Testis (tissue), 3 donors: ENCODE data around the gene GLIS1. TPM values are rescaled to one million over a fixed set of nuclear protein-coding genes. Genes with fewer than 3 reads are reported as not detected.

Source experiments
- DNase-seq: peaks from one replicate; pipeline ENCODE4 v3.0.0-alpha.2; 2019
- H3K27ac ChIP-seq, 2 donors: fragments of 200-600 bp; sonication (generic); one replicate each; pipeline ENCODE4 v1.5.1; 2019
- H3K27me3 ChIP-seq: fragments of 200-600 bp; sonication (generic); one replicate; pipeline ENCODE4 v1.5.1; 2019
- H3K36me3 ChIP-seq: fragments of 200-600 bp; sonication (generic); one replicate; pipeline ENCODE4 v1.5.1; 2017; ENCODE audit warnings: low read depth; ENCODE audit errors: missing control alignments
- H3K4me1 ChIP-seq: fragments of 200-600 bp; sonication (generic); one replicate; pipeline ENCODE4 v1.5.1; 2019
- H3K4me3 ChIP-seq, 2 donors: fragments of 200-600 bp; sonication (generic); one replicate each; pipeline ENCODE4 v1.5.1; 2017 to 2019
- H3K9me3 ChIP-seq: fragments of 200-600 bp; sonication (generic); one replicate; pipeline ENCODE4 v1.5.1; 2017
- CTCF ChIP-seq, 3 experiments: fragments of 450-650 bp in 2 of 3; fragments of 200-600 bp in 1 of 3; sonication (generic) in 1 of 3; IDR thresholded peaks; one replicate each; pipeline ENCODE4 v1.5.1; 2016 to 2019; ENCODE audit warnings: antibody characterized with exemption in 3 of 3, mild to moderate bottlenecking in 2 of 3, moderate library complexity in 1 of 3
- POLR2A ChIP-seq: fragments of 450-650 bp; IDR thresholded peaks from one replicate; pipeline ENCODE4 v1.6.1; 2017; ENCODE audit warnings: antibody characterized with exemption, mild to moderate bottlenecking, moderate library complexity
- WGBS, 2 donors: methylation state at CpG; one replicate each; pipeline ENCODE4 v1.1.5; 2018; 5-methylcytosine and 5-hydroxymethylcytosine counted together
- intact Hi-C: fragments of 100-400 bp; cut with DNase I; formaldehyde crosslinking; loops from one replicate; pipeline ENCODE4 v1.15.1; 2023; ENCODE audit warnings: low total_unique reads
- polyA plus RNA-seq: library from polyadenylated mRNA; stranded (reverse); fragments of 350-450 nt; fragmentation: Illumina TruSeq; extraction: RNeasy Lipid Tissue Mini Kit (QIAGEN cat#74804); gene quantifications from one replicate; pipeline ENCODE4 v1.2.3, GENCODE V29; 2014; ENCODE audit warnings: low read depth, low replicate concordance; ENCODE audit not compliant: insufficient read depth
- total RNA-seq, 2 donors: library from RNA; depleted of rRNA; stranded (reverse); fragments of >200 nt; gene quantifications; one replicate each; pipeline ENCODE4 v1.2.3, GENCODE V29; 2016

The GLIS1 gene
- total and polyA plus RNA-seq, 3 donors from 2014 or later = 2.9 to 6.1 (median 3.8) TPM

GRCh38 chr1:53518775-53519174 is 220.2 kb downstream of the GLIS1 start:
- Histone ChIP-seq H3K4me3 (no peak overlapping the region), H3K4me1 (peaks cover 12% of the 10 kb centered on the region), H3K36me3 (no peaks in the 10 kb centered on the region), H3K27me3 (no peaks in the 10 kb centered on the region), H3K27ac (no peak overlapping the region), H3K9me3 (no peaks in the 10 kb centered on the region)
- TF ChIP-seq POLR2A (no peak), CTCF (IDR thresholded peaks at IDR 0.05) (no peak)
- intact Hi-C loops = no loop called here
- WGBS, 2 donors = 86 to 89% methylated on average over 5 to 6 of the region's 6 CpGs
- no peak for DNase-seq

GRCh38 chr1:53517821-53518352 is 221.1 kb downstream of the GLIS1 start:
- 89 to 91% methylated on average over 13 to 19 of the region's 19 CpGs for WGBS, 2 donors
- H3K4me1 ChIP-seq = peaks cover 12% of the 10 kb centered on the region
- H3K27me3 ChIP-seq = no peaks in the 10 kb centered on the region
- TF ChIP-seq POLR2A = no peak
- TF ChIP-seq CTCF (IDR thresholded peaks at IDR 0.05) = no peak
- no peaks in the 10 kb centered on the region for H3K9me3 ChIP-seq
- no peak overlapping the region for H3K4me3 ChIP-seq
- intact Hi-C loops = no loop called here
- H3K36me3 ChIP-seq = no peaks in the 10 kb centered on the region
- DNase-seq = no peak
- no peak overlapping the region for H3K27ac ChIP-seq

- Histone ChIP-seq H3K27me3 (no peaks in the 10 kb centered on the region), H3K9me3 (no peaks in the 10 kb centered on the region), H3K4me3 (no peak overlapping the region), H3K4me1 (peaks cover 12% of the 10 kb centered on the region), H3K36me3 (no peaks in the 10 kb centered on the region), H3K27ac (no peak overlapping the region)
- DNase-seq = no peak
- intact Hi-C loops = no loop called here
- WGBS, 2 donors = 89 to 95% methylated on average over 7 of the region's 7 CpGs
- TF ChIP-seq POLR2A (no peak), CTCF (IDR thresholded peaks at IDR 0.05) (no peak)
Measured at GRCh38 chr1:53517109-53517508, 221.9 kb downstream of the GLIS1 start.

- no peak for DNase-seq
- intact Hi-C loops = no loop called here
- TF ChIP-seq CTCF (IDR thresholded peaks at IDR 0.05) (no peak), POLR2A (no peak)
- 96% methylated on average over 7 of the region's 7 CpGs for WGBS, 2 donors
- Histone ChIP-seq H3K9me3 (no peaks in the 10 kb centered on the region), H3K4me1 (peaks cover 12% of the 10 kb centered on the region), H3K27ac (no peak overlapping the region), H3K27me3 (no peaks in the 10 kb centered on the region), H3K36me3 (no peaks in the 10 kb centered on the region), H3K4me3 (no peak overlapping the region)
Measured at GRCh38 chr1:53516181-53516580, 222.8 kb downstream of the GLIS1 start.

DNA sequence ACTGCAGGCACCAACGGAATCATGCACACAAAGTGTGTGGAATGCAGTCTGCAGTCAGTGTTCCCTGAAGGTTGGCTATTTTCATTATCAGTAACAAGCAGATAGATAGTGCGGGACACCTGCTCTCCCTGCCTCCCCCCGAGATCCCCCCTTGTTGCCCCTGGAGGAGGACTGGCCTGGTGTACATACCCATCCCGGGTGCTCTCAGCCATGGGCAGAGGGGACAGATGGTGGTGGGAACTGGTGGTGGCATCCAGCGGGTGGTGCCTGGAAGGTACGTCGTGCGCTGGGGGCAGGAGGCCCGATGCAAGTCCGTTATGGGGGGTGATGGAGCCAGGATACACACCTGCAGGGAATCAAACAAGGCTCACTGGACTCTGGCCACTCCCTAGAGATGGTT is 224.5 kb downstream of the GLIS1 start:
- no peaks in the 10 kb centered on the region for H3K9me3 ChIP-seq
- intact Hi-C loops = no loop called here

More for the DNA sequence above, 224.5 kb downstream of the GLIS1 start:
- WGBS, 2 donors = 86 to 87% methylated on average over 7 to 10 of the region's 10 CpGs
- peaks cover 5% of the 10 kb centered on the region for H3K4me1 ChIP-seq
- H3K27me3 ChIP-seq = no peaks in the 10 kb centered on the region
- no peak overlapping the region for H3K27ac ChIP-seq
- no peak for TF ChIP-seq CTCF (IDR thresholded peaks at IDR 0.05)
- TF ChIP-seq POLR2A = no peak
- no peak overlapping the region for H3K4me3 ChIP-seq
- DNase-seq = no peak
- no peaks in the 10 kb centered on the region for H3K36me3 ChIP-seq
